Hepatocyte (in vitro differentiated cells): Measurements from ENCODE around the gene ADCY6.

ENCODE experiments used
- CTCF ChIP-seq: fragments of 200-600 bp; sonication (generic); IDR thresholded peaks from 2 replicates; pipeline ENCODE4 v1.5.1; 2016; ENCODE audit warnings: antibody characterized with exemption, mild to moderate bottlenecking; ENCODE audit not compliant: poor library complexity
- EZH2 ChIP-seq: fragments of 200-600 bp; sonication (generic); IDR thresholded peaks from 2 replicates; pipeline ENCODE4 v1.6.1; 2016; ENCODE audit warnings: antibody characterized with exemption, mild to moderate bottlenecking, borderline replicate concordance
- EZH2phosphoT487 ChIP-seq: fragments of 200-600 bp; sonication (generic); IDR thresholded peaks from one replicate; pipeline ENCODE4 v1.6.1; 2018; ENCODE audit warnings: antibody characterized with exemption, mild to moderate bottlenecking, low read depth, moderate library complexity; ENCODE audit not compliant: unreplicated experiment, severe bottlenecking

- no peak for TF ChIP-seq CTCF
- no peak for TF ChIP-seq EZH2phosphoT487
- no peak for TF ChIP-seq EZH2
These were observed at the start of gene ADCY6 for GRCh38 chr12:48788854-48789775.
